Left lung (tissue), 10 donors: ENCODE measurements around the gene KRT72. TPM values are rescaled to one million over a fixed set of nuclear protein-coding genes. Genes with fewer than 3 reads are reported as not detected.

ENCODE experiments used
- ATAC-seq: fragments of 200-7000 bp; cut with Tn5 transposase; one replicate; pipeline ENCODE4 v1.9.1; 2020; ENCODE audit warnings: moderate library complexity
- DNase-seq, 4 donors: peaks; one replicate each; pipeline ENCODE4 v3.0.0-alpha.2; 2013 to 2020
- H3K27ac ChIP-seq, 2 donors: fragments of 200-600 bp; sonication (generic) in 1 of 2; one replicate each; pipeline versions ENCODE4 v1.5.0 to v1.8.0; 2020 to 2021
- H3K27me3 ChIP-seq, 2 donors: fragments of 200-600 bp; sonication (generic) in 1 of 2; one replicate each; pipeline versions ENCODE4 v1.5.0 to v1.8.0; 2020 to 2021
- H3K36me3 ChIP-seq, 2 donors: fragments of 200-600 bp; sonication (generic) in 1 of 2; one replicate each; pipeline versions ENCODE4 v1.5.0 to v1.8.0; 2020 to 2021
- H3K4me1 ChIP-seq, 2 donors: fragments of 200-600 bp; one replicate each; pipeline ENCODE4 v1.8.0; 2021
- H3K4me3 ChIP-seq, 2 donors: fragments of 200-600 bp; sonication (generic) in 1 of 2; one replicate each; pipeline versions ENCODE4 v1.5.0 to v1.8.0; 2020 to 2021; ENCODE audit warnings: mild to moderate bottlenecking in 1 of 2
- H3K9me3 ChIP-seq, 2 donors: fragments of 200-600 bp; sonication (generic) in 1 of 2; one replicate each; pipeline versions ENCODE4 v1.5.0 to v1.8.0; 2020 to 2021
- CTCF ChIP-seq, 2 donors: fragments of 200-600 bp; sonication (generic) in 1 of 2; IDR thresholded peaks; one replicate each; pipeline versions ENCODE4 v1.5.0 to v1.8.0; 2021; ENCODE audit warnings: antibody characterized with exemption in 2 of 2
- intact Hi-C, 2 donors: fragments of 100-400 bp; cut with DNase I; formaldehyde crosslinking; loops; one replicate each; pipeline versions ENCODE4 v1.11.2 to v1.14.2; 2022
- polyA plus RNA-seq, 6 donors: library from polyadenylated mRNA; unstranded; fragments of 120-200 nt; gene quantifications; one replicate each; pipeline ENCODE4 v1.2.1, GENCODE V29; 2013; ENCODE audit not compliant: insufficient read length in 6 of 6
- total RNA-seq, 2 donors: library from RNA; stranded (reverse); fragmentation: NEBNext Ultra II Directional; extraction: Animal tissue kit (Norgen Biotek cat#: 25700); gene quantifications; one replicate each; pipeline ENCODE4 v1.2.1, GENCODE V29; 2021
- donor health status: DM: no; HTN: yes; CAD: no.
- donor health status: DM: no; HTN: no; CAD: no.

KRT72 gene
- total and polyA plus RNA-seq, 8 donors, result 0.08 to 0.30 (median 0.21) TPM; not detected in 2

DNA sequence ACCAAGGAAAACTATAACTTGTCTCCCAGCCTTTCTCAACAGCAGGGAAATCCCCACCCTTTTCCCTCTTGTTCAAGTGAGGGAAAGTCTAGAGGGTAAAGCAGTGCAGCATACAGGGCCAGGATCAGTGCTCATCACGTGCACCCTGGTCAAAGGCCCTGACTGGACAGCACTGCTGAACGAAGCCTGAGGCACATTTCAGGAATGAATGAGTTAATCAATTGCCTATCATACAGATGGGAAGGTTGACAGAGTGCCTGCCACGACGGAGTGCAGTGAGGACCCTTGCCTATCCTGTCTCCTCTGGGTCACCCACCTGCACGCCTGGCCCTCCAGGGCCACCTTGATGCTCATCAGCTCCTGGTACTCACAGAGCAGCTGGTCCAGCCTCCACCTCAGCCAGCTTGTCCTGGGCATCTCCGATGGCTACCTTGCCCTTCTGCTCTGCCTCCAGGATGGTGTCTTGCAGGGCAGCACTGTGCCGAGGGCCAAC lies 28.8 kb upstream of the KRT72 start:
- Histone ChIP-seq H3K27me3 (peaks cover 0 to 25% of the 10 kb centered on the region in 2 donors), H3K36me3 (no peaks in the 10 kb centered on the region), H3K4me1 (no peaks in the 10 kb centered on the region), H3K4me3 (no peak overlapping the region), H3K9me3 (no peaks in the 10 kb centered on the region), H3K27ac (no peak overlapping the region)
- no peak for DNase-seq
- no peak for ATAC-seq
- no peak for TF ChIP-seq CTCF (IDR thresholded peaks at IDR 0.05)
- intact Hi-C loops, result no loop called here

- no peak for ATAC-seq
- Histone ChIP-seq H3K4me1 (no peaks in the 10 kb centered on the region), H3K27ac (no peak overlapping the region), H3K9me3 (no peaks in the 10 kb centered on the region), H3K4me3 (no peak overlapping the region), H3K36me3 (no peaks in the 10 kb centered on the region), H3K27me3 (peaks cover 0 to 25% of the 10 kb centered on the region in 2 donors)
- DNase-seq, result no peak
- TF ChIP-seq CTCF (IDR thresholded peaks at IDR 0.05), result no peak
- intact Hi-C loops, result no loop called here
Observed at GRCh38 chr12:52629281-52630007, 28.2 kb upstream of the KRT72 start.

DNA sequence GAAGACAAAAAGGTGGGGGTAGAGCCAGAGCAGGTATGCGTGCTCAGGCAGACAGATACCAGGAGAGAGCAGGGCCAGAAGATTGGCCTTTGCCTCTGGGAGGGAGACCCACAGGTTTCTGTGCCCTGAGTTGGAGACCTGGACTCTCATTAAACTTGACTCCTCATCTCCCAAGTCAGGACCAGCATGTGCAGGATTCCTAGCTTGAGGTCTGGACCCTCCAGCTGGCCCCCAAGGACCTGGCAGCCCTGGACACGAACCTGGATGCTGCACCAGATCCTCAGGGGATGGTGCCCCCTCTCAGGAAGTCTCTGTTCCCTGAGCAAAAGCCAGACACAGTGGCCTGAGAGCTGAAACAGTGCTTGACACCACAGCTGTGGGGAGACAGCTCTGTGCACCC lies 27.6 kb upstream of the KRT72 start:
- no peak for TF ChIP-seq CTCF (IDR thresholded peaks at IDR 0.05)
- ATAC-seq (no peak), DNase-seq (no peak)
- no peaks in the 10 kb centered on the region for H3K9me3 ChIP-seq
- H3K36me3 ChIP-seq, result no peaks in the 10 kb centered on the region
- H3K4me1 ChIP-seq, result no peaks in the 10 kb centered on the region
- H3K27me3 ChIP-seq, result peaks cover 0 to 25% of the 10 kb centered on the region in 2 donors
- no peak overlapping the region for H3K4me3 ChIP-seq
- H3K27ac ChIP-seq, result no peak overlapping the region
- intact Hi-C loops, result no loop called here

- Histone ChIP-seq H3K27me3 (peaks cover 0 to 25% of the 10 kb centered on the region in 2 donors), H3K4me1 (no peaks in the 10 kb centered on the region), H3K9me3 (no peaks in the 10 kb centered on the region), H3K27ac (no peak overlapping the region), H3K36me3 (no peaks in the 10 kb centered on the region), H3K4me3 (no peak overlapping the region)
- intact Hi-C loops, result no loop called here
- ATAC-seq, result no peak
- no peak for TF ChIP-seq CTCF (IDR thresholded peaks at IDR 0.05)
- DNase-seq, result no peak
Observed at GRCh38 chr12:52628111-52628507, 26.8 kb upstream of the KRT72 start.

DNA sequence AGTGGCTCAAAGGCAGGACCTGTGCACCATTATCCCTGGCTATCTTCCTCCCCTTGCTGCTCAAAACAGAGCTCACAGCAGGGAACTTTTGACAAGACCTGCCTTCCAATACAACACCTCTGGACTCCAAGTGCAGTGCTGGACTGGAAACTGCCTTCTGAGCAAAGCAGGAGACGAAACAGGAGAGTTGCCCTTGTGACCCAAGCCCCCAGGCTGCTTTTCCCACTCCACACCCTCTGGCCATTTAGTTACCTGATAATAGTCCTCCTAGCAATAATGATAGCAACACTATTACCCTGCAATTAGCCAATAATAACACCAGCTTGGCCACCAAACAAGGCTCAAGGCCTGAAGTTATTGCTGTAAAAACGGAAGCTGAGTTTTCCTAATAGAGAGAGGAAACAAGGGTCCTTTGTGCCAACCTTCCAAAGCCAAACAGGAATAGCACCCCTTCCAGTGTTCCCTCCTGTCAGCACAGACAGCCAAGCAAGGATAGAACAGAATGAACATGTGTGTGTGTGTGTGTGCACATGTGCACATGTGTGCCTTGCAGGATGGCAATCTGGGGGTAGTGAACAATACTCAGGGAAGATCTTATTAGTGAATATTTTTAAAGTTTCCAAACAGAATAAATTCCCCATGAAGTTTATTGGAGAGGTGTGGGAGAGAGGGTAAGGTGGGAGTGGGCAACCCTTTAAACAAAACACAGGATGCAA lies 26.3 kb upstream of the KRT72 start:
- no peak overlapping the region for H3K4me3 ChIP-seq
- no peak for DNase-seq

More for the DNA sequence above, 26.3 kb upstream of the KRT72 start:
- Histone ChIP-seq H3K36me3 (no peaks in the 10 kb centered on the region), H3K27ac (no peak overlapping the region), H3K27me3 (peaks cover 0 to 25% of the 10 kb centered on the region in 2 donors), H3K9me3 (no peaks in the 10 kb centered on the region), H3K4me1 (no peaks in the 10 kb centered on the region)
- intact Hi-C loops, result no loop called here
- no peak for ATAC-seq
- no peak for TF ChIP-seq CTCF (IDR thresholded peaks at IDR 0.05)
